ENCODE results near the gene MAEA. TPM values are rescaled to one million over a fixed set of nuclear protein-coding genes. Genes with fewer than 3 reads are reported as not detected.

MAEA gene
- total RNA-seq, 2 donors from 2014 or later, result 65.8 to 124 TPM

- TF ChIP-seq CTCF (IDR thresholded peaks at IDR 0.05), result no peak
- no peak overlapping the region for H3K9ac ChIP-seq (ENCODE audit: low read depth in 2 of 2, low read length in 2 of 2)
- no peak for DNase-seq
- no peak overlapping the region for H3K27ac ChIP-seq
- H3K27me3 ChIP-seq, result no peaks in the 10 kb centered on the region
- H3K4me1 ChIP-seq, result no peaks in the 10 kb centered on the region
- intact Hi-C loops (cut with DNase I), result no loop called here
- H3K36me3 ChIP-seq, result peaks cover 10% of the 10 kb centered on the region
- no peak overlapping the region for H3K4me3 ChIP-seq
- no peaks in the 10 kb centered on the region for H3K9me3 ChIP-seq
Measured at GRCh38 chr4:1327526-1328266, 38.0 kb downstream of the MAEA start.

- Histone ChIP-seq H3K9ac (ENCODE audit: low read depth in 2 of 2, low read length in 2 of 2) (no peak overlapping the region), H3K36me3 (peaks cover 9% of the 10 kb centered on the region), H3K4me3 (no peak overlapping the region), H3K27me3 (no peaks in the 10 kb centered on the region), H3K4me1 (no peaks in the 10 kb centered on the region), H3K27ac (no peak overlapping the region), H3K9me3 (no peaks in the 10 kb centered on the region)
- intact Hi-C loops (cut with DNase I), result no loop called here
- TF ChIP-seq CTCF (IDR thresholded peaks at IDR 0.05), result no peak
- no peak for DNase-seq
Measured at GRCh38 chr4:1328267-1329155, 38.8 kb downstream of the MAEA start.

GRCh38 chr4:1329408-1330371 is 40.0 kb downstream of the MAEA start:
- no peak for DNase-seq

GRCh38 chr4:1330761-1331590 is 41.3 kb downstream of the MAEA start:
- no peak overlapping the region for H3K4me3 ChIP-seq
- TF ChIP-seq CTCF (IDR thresholded peaks at IDR 0.05), result no peak
- no peak overlapping the region for H3K27ac ChIP-seq
- no peaks in the 10 kb centered on the region for H3K4me1 ChIP-seq
- intact Hi-C loops (cut with DNase I), result no loop called here
- no peaks in the 10 kb centered on the region for H3K27me3 ChIP-seq
- peaks cover 7% of the 10 kb centered on the region for H3K36me3 ChIP-seq
- no peak for DNase-seq
- no peak overlapping the region for H3K9ac ChIP-seq (ENCODE audit: low read depth in 2 of 2, low read length in 2 of 2)
- no peaks in the 10 kb centered on the region for H3K9me3 ChIP-seq

More at GRCh38 chr4:1329408-1330371, 40.0 kb downstream of the MAEA start:
- no peak overlapping the region for H3K9ac ChIP-seq (ENCODE audit: low read depth in 2 of 2, low read length in 2 of 2)
- intact Hi-C loops (cut with DNase I), result no loop called here
- H3K4me3 ChIP-seq, result no peak overlapping the region
- H3K27ac ChIP-seq, result no peak overlapping the region
- no peaks in the 10 kb centered on the region for H3K4me1 ChIP-seq
- peaks cover 7% of the 10 kb centered on the region for H3K36me3 ChIP-seq
- no peaks in the 10 kb centered on the region for H3K9me3 ChIP-seq
- H3K27me3 ChIP-seq, result no peaks in the 10 kb centered on the region
- no peak for TF ChIP-seq CTCF (IDR thresholded peaks at IDR 0.05)
